T-helper 22 cell (primary cell): ENCODE measurements around the gene GRK7.

Experiments used
- DNase-seq: peaks from one replicate; pipeline ENCODE4 v3.0.0-alpha.2; 2020; ENCODE audit warnings: low read depth

GRK7 gene, protein sequence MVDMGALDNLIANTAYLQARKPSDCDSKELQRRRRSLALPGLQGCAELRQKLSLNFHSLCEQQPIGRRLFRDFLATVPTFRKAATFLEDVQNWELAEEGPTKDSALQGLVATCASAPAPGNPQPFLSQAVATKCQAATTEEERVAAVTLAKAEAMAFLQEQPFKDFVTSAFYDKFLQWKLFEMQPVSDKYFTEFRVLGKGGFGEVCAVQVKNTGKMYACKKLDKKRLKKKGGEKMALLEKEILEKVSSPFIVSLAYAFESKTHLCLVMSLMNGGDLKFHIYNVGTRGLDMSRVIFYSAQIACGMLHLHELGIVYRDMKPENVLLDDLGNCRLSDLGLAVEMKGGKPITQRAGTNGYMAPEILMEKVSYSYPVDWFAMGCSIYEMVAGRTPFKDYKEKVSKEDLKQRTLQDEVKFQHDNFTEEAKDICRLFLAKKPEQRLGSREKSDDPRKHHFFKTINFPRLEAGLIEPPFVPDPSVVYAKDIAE (N-terminal part only)

DNA sequence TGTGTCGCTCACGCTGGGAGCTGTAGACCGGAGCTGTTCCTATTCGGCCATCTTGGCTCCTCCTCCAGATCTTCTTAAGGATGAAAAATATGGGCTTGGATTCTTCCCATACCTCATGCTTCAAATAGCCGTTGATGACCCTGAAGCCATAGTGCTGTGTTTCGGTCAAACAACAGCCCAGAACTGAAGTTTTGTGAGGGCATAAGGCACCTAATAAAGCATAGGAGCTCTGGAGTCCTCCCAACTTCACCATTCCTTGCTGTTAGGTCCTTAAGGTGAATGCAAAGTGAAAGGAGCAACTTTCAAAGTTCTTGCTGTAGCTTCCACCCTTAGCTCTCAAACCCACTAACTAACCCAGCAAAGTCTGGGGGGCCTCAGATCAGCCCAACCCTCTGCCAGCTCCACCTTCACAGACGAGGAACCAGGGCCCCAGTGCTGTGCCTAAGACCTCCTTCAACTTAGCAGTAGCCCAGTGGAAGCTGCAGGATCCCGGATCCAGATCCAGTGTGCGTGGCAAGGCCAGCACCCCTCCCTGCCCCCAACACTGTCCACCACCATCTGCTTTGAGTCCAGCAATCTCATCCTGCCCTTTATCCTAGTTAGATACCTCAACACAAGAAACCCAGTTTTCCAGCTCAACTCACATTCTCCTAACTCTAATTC is at the start of gene GRK7:
GRK7 (plus strand) TSS at position 321 of the 663 bp plus-strand sequence. CDS start 14,877 bp downstream, outside the sequence.
- no peak for DNase-seq

DNA sequence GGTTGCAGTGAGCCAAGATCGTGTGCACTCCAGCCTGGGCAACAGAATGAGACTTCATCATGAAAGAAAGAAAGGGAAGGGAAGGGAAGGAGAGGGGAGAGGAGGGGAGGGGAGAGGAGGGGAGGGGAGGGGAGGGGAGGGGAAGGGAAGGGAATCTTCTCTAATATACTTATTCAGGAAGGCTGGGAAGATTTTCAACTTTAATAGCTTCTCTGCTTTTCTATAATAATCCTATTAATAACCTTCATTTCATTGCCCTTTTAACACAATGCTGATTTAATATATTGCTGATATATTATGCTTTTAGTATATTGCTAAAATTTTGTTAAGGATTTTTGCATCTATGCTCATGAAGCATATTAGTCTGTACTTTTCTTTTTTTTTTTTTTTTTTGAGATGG is 48.5 kb upstream of the GRK7 start:
- no peak for DNase-seq

DNA sequence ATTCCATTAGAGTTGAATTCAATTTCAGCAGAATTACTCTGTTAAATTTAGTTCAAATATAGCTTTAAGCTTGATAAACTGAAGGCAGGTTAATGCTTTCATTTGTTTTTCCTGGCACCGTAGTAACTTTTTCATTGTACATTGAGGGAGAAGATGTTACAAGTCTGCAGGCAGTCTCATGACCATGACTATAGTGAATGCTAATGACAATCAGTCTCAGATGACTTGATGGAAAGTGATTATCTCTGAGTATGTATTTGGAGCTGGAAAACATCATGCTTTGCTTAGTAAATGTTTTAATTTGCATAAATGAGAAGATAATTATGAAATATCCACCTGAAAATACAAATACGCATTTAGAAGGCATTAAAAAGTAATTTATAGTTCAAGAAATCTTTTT is 41.1 kb upstream of the GRK7 start:
- no peak for DNase-seq

DNA sequence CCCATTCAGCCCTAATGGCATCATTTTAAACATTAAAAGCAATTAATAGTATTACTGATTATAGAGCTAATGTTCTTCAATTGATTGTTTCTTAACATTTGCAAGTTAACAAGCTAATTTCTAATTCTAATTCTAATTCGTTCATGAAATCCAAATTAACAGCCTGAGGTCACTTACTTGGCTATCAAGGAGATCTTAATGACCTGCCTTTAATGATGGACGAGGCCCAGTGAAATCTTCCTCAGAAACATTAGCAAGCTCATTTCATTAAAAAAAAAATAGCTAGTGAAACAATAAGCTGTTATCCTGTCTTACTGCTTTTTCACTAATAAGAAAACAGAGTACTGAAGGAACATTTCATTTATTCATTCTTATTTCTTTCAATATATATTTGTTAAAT is 40.6 kb upstream of the GRK7 start:
- no peak for DNase-seq

DNA sequence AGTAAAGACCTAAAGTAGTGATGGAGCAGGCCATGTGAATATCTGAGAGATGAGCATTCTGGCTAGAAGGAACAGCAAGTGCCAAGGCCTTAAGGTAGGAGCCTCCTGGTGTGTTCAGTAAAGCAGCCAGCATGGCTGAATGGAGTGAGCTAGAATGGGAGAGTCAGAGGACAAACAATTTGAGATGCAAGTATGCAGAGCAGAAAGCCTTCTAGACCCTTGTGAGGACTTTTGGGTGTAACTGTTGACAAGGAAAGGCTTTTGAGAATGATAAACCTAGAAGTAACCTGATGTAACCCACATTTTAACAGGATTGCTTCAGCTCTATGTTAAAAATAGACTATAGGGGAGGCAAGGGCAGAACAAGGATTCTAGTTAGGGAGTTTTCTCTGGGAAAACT is 40.0 kb upstream of the GRK7 start:
- no peak for DNase-seq

DNA sequence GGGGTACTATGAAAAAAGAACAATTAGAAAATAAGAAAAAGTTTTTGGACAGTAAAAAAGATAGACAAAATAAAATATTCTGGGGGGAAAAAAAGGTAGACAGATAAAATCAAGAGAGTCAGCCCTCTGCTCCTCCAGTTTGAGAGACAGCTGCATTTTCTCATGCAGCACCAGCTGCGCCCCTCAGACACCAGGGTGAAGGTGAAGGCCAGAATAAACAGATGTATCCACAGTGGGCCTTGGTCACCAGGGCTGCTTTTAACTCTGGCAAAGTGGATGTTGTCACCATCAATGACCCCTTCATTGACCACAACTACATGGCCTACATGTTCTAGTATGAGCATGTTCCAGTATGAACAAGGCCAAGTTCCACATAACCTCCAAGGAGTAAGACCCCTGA is 39.0 kb upstream of the GRK7 start:
- DNase-seq: no peak

DNA sequence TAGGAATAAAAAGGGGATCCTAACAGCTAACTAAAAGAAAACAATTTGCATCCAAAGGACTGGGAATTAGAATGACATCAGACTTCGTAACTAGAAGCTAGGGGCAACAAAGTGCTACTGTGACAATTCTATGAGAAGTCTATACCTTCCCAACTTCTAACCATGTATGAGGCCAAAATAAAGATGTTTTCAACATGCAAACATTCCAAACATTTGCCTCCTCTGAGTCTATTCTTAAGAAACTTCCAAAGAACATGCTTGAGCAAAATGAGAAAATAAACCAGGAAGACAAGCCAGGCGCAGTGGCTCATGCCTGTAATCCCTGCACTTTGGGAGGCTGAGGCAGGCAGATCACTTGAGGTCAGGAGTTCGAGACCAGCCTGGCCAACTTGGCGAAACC is 38.2 kb upstream of the GRK7 start:
- no peak for DNase-seq

DNA sequence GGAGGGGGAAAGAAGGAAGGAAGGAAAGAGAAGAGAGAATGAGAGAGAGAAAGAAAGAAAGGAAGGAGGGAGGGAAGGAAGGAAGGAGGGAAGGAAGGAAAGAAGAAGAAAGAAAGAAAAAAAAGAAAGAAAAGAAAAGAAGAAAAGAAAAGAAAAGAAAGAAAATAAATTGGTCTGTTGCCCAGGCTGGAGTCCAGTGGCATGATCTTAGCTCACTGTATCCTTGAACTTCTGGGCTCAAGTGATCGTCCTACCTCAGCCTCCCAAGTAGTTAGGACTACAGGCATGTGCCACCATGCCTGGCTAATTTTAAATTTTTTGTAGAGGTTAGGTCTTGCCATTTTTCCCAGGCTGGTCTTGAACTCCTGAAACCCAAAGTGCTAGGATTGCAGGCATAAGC is 36.7 kb upstream of the GRK7 start:
- no peak for DNase-seq

DNA sequence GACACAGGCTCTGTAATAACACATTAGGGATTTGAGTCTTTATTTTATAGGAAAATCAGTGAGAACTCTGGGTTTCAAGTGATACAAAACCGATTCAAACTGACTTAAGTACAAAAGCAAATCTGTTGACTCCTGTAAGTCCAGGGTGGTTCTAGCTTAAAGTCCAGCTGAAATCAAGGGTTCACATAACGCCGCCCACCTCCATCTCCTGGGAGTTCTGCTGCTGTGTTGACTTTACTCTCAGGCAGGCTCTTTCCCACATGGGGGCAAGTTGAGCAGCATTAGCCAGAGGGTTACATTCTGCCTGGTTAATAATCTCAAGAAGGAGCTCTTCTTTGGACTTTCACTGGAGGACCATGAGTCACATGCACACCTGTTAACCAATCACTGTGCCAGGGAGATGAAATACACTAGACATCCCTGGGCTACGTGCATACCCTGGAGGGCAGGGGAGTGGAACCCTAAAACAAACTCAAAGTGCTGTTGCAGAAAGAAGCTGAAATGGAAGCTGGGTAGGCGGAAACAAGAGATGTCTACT is 34.8 kb upstream of the GRK7 start:
- DNase-seq: no peak

DNA sequence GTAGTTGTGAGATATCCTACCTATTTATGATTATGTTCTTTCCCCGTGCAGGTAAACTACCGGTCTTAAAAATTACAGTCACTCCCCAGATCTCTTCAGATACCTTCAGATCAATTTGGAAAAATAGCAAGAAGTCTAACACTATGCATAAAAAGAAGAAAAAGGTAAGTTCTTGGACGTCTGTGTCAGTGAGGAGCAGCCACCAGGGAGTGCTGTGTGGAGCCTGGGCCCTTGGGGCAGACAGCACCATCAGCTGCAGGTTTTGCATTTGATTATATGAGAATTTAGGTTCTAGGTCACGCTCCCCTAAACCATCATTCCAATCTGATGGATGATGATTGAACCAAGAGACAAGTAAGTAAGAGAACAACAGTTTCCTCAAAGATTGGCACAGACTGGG is 34.0 kb upstream of the GRK7 start:
- DNase-seq: no peak

DNA sequence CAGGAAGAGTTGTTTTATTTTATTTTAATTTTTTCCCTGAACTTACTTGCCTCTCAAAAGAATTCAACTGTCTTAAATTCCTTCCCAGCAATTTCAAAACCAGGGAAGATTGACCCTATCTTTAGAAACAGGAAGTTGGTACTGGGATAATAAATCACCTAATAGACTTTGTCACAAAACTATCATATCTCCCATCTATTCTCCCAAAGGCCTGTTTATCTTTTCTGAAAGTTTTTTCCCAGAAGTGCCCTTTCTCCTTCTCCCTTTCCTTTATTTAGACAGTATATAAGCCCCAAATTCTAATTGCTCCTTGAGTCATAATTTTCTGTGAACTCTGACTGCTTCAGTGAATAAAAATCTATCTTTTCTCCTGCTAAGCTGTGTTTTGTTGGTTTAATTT is 28.0 kb upstream of the GRK7 start:
- DNase-seq: no peak

DNA sequence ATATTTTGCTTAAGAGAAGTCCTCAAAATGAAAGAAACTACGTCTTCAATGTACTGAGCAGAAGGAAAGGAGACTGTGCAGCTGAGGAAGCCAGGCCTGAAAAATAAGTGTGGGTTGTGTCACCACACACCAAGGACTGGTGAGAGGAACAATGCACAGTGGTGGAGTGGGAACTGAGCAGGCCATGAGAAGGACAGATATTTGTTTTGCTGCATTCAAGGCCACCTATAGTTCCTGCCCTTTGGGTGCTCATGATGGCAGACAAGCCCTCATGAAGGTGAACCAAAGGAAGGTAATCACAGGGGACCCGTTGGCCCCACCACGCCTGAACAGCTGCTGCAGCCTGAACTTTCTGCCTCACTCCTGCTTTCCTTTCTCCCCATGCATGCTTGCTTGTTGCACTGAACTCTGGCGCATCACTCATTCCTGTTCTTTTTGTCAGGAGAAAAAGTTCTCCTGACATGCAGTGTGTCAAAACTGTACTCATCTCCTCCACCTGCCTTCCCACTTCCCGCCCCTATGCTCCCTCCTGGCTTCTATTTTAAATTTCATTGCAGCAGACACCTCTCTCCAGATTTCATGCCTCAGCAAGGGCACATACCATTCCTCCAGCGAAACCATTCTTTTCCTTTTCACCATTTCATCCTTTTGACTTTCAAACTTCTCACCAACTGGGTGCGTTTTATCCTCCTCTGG is 27.3 kb upstream of the GRK7 start:
- no peak for DNase-seq

DNA sequence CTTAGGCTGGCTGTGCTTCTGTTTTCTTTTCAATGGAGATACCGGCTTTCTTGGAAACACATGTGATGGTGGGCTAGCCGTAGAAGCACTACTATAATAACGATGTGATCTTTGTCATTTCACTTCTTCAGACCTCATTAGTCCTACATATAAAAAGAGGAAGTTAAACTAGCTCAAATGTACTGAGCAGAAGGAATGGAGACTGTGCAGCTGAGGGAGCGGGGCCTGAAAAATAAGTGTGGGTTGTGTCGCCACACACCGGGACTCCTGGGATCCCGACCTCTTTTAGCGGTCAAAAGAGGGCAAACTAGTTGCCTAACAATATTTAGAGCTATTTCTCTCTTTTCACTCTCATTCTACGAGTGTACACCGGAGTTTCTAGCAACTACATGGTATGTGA is 26.1 kb upstream of the GRK7 start:
- no peak for DNase-seq

DNA sequence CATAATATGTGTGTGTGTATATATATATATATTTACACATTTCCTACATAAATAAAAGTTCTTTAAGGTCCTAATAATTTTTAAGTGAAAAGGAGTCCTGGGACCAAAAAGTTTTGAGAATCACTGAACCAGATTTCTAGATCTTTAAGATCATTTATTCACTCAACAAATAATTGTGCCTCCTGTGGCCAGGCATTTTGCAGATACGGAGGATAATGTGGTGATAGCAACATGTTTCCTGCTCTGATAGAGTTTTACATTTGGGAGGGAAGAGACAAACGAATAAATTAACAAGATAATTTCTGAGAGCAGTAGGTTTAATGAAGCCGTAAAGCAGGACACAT is 25.6 kb upstream of the GRK7 start:
- no peak for DNase-seq

DNA sequence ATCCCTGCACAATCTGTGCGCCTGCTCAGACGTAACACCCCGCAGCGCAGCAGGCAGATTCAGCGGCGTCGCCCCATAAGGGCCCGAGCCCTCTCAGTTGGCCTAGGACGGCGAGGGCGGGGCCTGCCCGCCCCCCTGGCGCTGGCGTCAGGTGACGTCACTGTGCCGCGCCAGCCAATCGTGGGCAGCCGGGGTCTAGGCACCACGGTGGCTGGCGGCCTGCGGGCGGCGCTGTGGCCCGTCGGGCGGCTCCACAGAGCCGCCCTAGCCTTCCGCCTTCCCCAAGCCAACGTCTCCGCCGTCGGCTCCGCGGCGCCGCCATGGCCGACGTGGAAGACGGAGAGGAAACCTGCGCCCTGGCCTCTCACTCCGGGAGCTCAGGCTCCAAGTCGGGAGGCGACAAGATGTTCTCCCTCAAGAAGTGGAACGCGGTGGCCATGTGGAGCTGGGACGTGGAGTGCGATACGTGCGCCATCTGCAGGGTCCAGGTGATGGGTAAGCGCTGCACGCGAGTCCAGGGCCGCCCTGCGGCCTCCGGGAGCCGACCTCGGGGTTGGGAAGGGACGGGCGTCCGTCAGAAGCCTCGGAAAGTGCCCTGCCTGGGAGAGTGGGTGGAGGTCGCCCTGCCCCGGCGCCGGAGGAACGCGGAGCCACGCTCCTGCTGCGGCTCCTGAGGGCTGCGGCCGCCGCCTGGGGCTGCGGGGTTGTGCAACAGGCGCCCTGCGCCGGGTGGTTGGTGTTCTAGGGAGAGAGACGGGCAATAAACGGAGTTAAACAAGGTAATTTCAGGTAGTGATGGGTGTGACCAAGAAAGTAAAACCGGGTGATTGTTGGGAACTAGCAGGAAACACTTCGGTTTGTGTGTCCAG is 25.0 kb upstream of the GRK7 start, which contains the start of gene RNF7:
RNF7 (plus strand) TSS at position 277 of the 869 bp plus-strand sequence; CDS start at position 321, 44 bp downstream.
- peak; percentile 94 for DNase-seq

DNA sequence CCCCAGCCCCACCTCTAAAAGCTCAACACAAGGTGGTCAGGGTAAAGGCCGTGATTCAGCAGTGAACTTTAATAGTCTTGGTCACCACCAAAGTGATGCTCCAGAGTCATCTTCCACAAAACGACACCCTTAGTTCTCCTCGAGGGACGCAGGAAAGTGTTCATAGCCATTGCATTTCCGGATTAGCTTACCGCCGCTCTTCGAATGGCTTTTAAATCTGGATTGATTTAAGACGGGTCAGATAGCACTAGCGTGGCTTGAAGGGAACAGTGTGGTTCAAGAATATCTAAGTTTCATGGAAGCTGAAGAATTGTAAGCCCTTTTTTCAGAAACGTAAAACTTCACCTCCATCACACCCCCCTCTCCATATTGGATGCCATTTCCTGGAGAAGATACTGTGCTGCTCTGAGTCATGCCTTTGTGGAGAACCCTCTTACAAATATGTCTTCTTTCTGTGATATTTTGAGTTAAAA is 24.3 kb upstream of the GRK7 start:
- DNase-seq: no peak

DNA sequence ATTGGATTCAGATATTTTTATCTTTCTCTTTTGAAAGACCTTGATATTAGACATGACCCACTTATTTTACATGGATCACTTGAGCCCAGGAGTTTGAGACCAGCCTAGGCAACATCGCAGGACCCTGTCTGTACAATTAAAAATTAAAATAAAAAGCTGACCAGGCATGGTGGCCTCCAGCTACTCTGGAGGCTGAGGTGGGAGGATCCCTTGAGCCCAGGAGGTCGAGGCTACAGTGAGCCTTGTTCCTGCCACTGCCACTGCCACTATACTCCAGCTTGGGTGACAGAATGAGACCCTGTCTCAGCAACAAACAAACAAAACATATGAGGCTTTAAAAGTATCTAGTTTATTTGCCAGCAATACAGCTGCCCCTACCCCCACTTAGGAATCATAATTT is 23.5 kb upstream of the GRK7 start:
- no peak for DNase-seq

DNA sequence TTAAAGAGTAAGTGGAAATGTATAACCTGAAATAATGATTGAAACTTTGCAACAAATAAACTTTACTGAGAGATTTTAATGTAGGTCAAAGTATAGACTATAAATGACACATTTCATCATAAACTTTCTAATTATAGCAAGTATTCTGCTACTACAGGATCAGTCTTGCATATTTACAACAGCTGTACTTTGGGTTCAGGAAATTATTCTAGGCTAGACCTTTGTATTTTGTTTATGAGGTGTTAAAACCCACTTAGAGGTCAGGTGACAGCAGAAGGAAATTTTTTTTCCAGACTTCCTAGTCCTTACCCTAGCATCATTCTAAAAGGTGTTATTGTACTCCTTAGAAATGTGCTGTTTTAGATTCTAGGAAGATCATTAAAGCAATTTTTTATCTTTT is 22.9 kb upstream of the GRK7 start:
- DNase-seq: no peak

DNA sequence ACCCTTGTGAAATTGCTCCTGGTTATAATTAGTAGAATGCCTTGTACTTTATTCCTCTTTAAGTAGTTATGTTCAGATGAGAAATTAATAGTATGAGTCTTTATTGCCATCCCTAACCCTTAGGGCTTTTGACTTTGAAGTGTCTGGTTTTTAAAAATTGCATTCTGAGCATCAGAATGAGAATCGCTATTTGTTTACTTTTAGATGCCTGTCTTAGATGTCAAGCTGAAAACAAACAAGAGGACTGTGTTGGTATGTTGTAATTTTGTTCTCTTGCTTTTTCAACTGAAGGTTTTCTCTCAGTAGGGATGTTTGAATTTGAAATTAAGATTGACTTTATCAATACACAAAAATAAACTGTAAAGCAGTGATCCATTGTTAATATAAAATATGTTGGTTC is 19.9 kb upstream of the GRK7 start:
- DNase-seq: no peak

DNA sequence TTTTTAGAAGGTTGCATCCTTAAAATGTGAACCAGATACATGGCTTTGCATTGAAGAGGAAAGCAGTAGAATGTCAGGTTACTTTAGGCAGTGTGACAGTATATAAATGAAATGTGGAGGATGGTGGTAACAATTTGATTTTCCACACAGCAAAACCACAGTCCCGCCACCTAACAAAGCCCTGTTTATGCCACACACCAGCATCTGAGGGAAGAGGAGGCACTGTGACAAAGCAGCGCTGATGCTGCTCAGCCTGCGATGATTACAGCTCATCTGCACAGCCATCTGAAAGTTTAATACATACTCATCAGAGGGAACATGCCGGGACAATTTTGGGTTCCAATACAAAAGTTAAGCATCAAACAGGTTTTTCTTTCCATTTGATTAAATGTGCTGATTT is 16.2 kb upstream of the GRK7 start:
- no peak for DNase-seq

DNA sequence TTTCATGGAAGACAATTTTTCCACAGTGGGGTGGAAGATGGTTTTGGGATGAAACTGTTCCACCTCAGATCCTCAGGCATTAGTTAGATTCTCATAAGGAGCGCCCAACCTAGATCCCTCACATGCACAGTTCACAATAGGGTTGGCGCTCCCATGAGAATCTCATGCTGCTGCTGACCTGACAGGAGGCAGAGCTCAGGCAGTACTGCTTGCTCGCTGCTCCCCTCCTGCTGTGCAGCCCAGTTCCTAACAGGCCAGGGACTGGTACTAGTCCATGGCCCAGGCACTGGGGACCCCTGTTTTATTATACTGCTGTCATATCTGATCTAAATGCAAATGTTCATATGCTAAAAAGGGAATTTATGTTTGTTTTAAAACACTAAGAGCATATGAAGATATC is 9.8 kb upstream of the GRK7 start:
- DNase-seq: no peak

DNA sequence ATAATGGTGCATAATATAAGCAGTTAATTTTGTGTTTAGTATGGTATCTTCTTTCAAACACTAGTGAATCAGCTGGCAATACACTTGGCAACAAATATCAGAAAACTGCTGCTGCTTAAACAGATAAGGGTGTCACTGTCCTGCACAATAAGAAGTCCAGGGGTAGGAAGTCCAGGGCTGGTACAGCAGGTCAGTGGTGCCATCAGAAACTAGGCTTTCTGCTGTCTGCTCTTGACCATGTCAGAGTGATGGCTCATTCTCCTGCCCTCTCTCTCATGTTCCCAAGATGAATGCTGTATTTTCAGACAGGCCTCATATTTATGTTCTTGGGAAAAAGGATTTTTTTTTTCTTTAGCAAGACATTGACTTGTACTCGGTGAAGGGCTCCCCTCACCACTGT is 9.2 kb upstream of the GRK7 start:
- DNase-seq: no peak
